Testis (tissue), 3 donors: ENCODE results near the gene ZSWIM6. TPM values are rescaled to one million over a fixed set of nuclear protein-coding genes. Genes with fewer than 3 reads are reported as not detected.

Source experiments
- DNase-seq: peaks from one replicate; pipeline ENCODE4 v3.0.0-alpha.2; 2019
- H3K27ac ChIP-seq, 2 donors: fragments of 200-600 bp; sonication (generic); one replicate each; pipeline ENCODE4 v1.5.1; 2019
- H3K27me3 ChIP-seq: fragments of 200-600 bp; sonication (generic); one replicate; pipeline ENCODE4 v1.5.1; 2019
- H3K36me3 ChIP-seq: fragments of 200-600 bp; sonication (generic); one replicate; pipeline ENCODE4 v1.5.1; 2017; ENCODE audit warnings: low read depth; ENCODE audit errors: missing control alignments
- H3K4me1 ChIP-seq: fragments of 200-600 bp; sonication (generic); one replicate; pipeline ENCODE4 v1.5.1; 2019
- H3K4me3 ChIP-seq, 2 donors: fragments of 200-600 bp; sonication (generic); one replicate each; pipeline ENCODE4 v1.5.1; 2017 to 2019
- H3K9me3 ChIP-seq: fragments of 200-600 bp; sonication (generic); one replicate; pipeline ENCODE4 v1.5.1; 2017
- POLR2A ChIP-seq: fragments of 450-650 bp; IDR thresholded peaks from one replicate; pipeline ENCODE4 v1.6.1; 2017; ENCODE audit warnings: antibody characterized with exemption, mild to moderate bottlenecking, moderate library complexity
- WGBS, 2 donors: methylation state at CpG; one replicate each; pipeline ENCODE4 v1.1.5; 2018; 5-methylcytosine and 5-hydroxymethylcytosine counted together
- intact Hi-C: fragments of 100-400 bp; cut with DNase I; formaldehyde crosslinking; loops from one replicate; pipeline ENCODE4 v1.15.1; 2023; ENCODE audit warnings: low total_unique reads
- polyA plus RNA-seq: library from polyadenylated mRNA; stranded (reverse); fragments of 350-450 nt; fragmentation: Illumina TruSeq; extraction: RNeasy Lipid Tissue Mini Kit (QIAGEN cat#74804); gene quantifications from one replicate; pipeline ENCODE4 v1.2.3, GENCODE V29; 2014; ENCODE audit warnings: low read depth, low replicate concordance; ENCODE audit not compliant: insufficient read depth
- total RNA-seq, 2 donors: library from RNA; depleted of rRNA; stranded (reverse); fragments of >200 nt; gene quantifications; one replicate each; pipeline ENCODE4 v1.2.3, GENCODE V29; 2016
- TF ChIP-seq, protein P1 (sequence below), 3 experiments: fragments of 450-650 bp in 2 of 3; fragments of 200-600 bp in 1 of 3; sonication (generic) in 1 of 3; IDR thresholded peaks; one replicate each; pipeline ENCODE4 v1.5.1; 2016 to 2019; ENCODE audit warnings: antibody characterized with exemption in 3 of 3, mild to moderate bottlenecking in 2 of 3, moderate library complexity in 1 of 3

Gene ZSWIM6
- total and polyA plus RNA-seq, 3 donors from 2014 or later: 14.6 to 18.0 (median 16.5) TPM

GRCh38 chr5:61329550-61330128, 2.4 kb upstream of the ZSWIM6 start:
- TF ChIP-seq, protein P1, sequence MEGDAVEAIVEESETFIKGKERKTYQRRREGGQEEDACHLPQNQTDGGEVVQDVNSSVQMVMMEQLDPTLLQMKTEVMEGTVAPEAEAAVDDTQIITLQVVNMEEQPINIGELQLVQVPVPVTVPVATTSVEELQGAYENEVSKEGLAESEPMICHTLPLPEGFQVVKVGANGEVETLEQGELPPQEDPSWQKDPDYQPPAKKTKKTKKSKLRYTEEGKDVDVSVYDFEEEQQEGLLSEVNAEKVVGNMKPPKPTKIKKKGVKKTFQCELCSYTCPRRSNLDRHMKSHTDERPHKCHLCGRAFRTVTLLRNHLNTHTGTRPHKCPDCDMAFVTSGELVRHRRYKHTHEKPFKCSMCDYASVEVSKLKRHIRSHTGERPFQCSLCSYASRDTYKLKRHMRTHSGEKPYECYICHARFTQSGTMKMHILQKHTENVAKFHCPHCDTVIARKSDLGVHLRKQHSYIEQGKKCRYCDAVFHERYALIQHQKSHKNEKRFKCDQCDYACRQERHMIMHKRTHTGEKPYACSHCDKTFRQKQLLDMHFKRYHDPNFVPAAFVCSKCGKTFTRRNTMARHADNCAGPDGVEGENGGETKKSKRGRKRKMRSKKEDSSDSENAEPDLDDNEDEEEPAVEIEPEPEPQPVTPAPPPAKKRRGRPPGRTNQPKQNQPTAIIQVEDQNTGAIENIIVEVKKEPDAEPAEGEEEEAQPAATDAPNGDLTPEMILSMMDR (IDR thresholded peaks at IDR 0.05): no peak
- TF ChIP-seq POLR2A: no peak
- no peaks in the 10 kb centered on the region for H3K4me1 ChIP-seq
- H3K4me3 ChIP-seq: peak overlapping the region in 1 of 2 donors; percentile 91
- H3K36me3 ChIP-seq: no peaks in the 10 kb centered on the region
- H3K27me3 ChIP-seq: no peaks in the 10 kb centered on the region
- intact Hi-C loops: loop anchor here (10.0 kb wide), 1 partner anchor 295 kb away; no protein-coding TSS in a partner anchor
- peak overlapping the region; percentile 89 to 96 for H3K27ac ChIP-seq
- WGBS, 2 donors: 44 to 60% methylated on average over 10 of the region's 10 CpGs
- H3K9me3 ChIP-seq: no peaks in the 10 kb centered on the region
- DNase-seq: no peak

DNA sequence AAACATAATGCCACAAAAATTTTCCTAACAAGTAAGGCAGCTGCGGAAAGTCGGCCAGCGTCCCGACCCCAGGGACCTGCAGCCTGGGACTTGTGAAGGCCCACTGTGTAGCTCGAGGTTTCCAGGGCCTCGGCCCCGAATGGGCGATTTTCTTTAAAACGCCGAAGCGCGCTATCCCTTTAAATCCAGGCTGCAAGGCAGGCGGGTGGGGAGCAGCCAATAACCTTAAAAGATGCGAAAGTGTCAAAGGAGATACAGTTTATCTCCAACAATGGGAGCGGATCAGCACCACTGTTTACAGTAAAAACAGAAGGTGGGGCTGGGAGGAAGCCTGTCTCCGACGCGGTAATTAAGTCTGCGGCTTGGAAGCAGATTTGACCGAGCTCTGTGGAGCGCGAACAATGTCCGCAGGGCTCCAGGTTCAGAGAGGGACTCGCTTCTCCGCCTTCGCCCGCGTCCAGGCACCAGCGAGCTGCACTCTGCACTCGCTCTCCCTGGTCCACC, 1.7 kb upstream of the ZSWIM6 start:
- Histone ChIP-seq H3K4me3 (peak overlapping the region; percentile 85 to 91), H3K4me1 (peaks cover 7% of the 10 kb centered on the region), H3K27ac (peak overlapping the region; percentile 89 to 96), H3K27me3 (no peaks in the 10 kb centered on the region), H3K36me3 (no peaks in the 10 kb centered on the region), H3K9me3 (no peaks in the 10 kb centered on the region)
- intact Hi-C loops: loop anchor here (10.0 kb wide), 1 partner anchor 294 kb away; no protein-coding TSS in a partner anchor
- no peak for TF ChIP-seq POLR2A
- TF ChIP-seq, protein P1 (IDR thresholded peaks at IDR 0.05): no peak
- 0 to 1% methylated on average over 15 to 29 of the region's 30 CpGs for WGBS, 2 donors
- DNase-seq: peak; percentile 69

- peaks cover 9% of the 10 kb centered on the region for H3K4me1 ChIP-seq
- no peaks in the 10 kb centered on the region for H3K36me3 ChIP-seq
- TF ChIP-seq, protein P1 (IDR thresholded peaks at IDR 0.05): peak in 2 of 3 experiments; percentile 21 to 42
- TF ChIP-seq POLR2A: no peak
- H3K4me3 ChIP-seq: peak overlapping the region; percentile 85 to 91
- intact Hi-C loops: loop anchor here (10.0 kb wide), 1 partner anchor 294 kb away; no protein-coding TSS in a partner anchor
- peak; percentile 78 for DNase-seq
- no peaks in the 10 kb centered on the region for H3K9me3 ChIP-seq
- H3K27me3 ChIP-seq: no peaks in the 10 kb centered on the region
- 0% methylated on average over 39 of the region's 80 CpGs; no CpG with 5 or more reads in 1 of the 2 donors for WGBS, 2 donors
- peak overlapping the region; percentile 89 to 96 for H3K27ac ChIP-seq
Measured at GRCh38 chr5:61330845-61331406, 1.1 kb upstream of the ZSWIM6 start.

- H3K27ac ChIP-seq: peak overlapping the region in 1 of 2 donors; percentile 83
- H3K9me3 ChIP-seq: no peaks in the 10 kb centered on the region
- no peak for DNase-seq
- H3K36me3 ChIP-seq: no peaks in the 10 kb centered on the region
- peak overlapping the region in 1 of 2 donors; percentile 85 for H3K4me3 ChIP-seq
- no peaks in the 10 kb centered on the region for H3K27me3 ChIP-seq
- TF ChIP-seq, protein P1 (IDR thresholded peaks at IDR 0.05): no peak
- no peak for TF ChIP-seq POLR2A
- intact Hi-C loops: loop anchor here (10.0 kb wide), 1 partner anchor 292 kb away; no protein-coding TSS in a partner anchor
- 0% methylated on average over 30 of the region's 69 CpGs; no CpG with 5 or more reads in 1 of the 2 donors for WGBS, 2 donors
- H3K4me1 ChIP-seq: peaks cover 9% of the 10 kb centered on the region
Measured at GRCh38 chr5:61332358-61332749, 296 bp downstream of the ZSWIM6 start.
